NB4 (cell line): ENCODE measurements around the gene KRTAP10-1.

ENCODE experiments used
- MYC ChIP-seq: IDR thresholded peaks from 2 replicates; pipeline ENCODE4 v1.6.1; 2011; ENCODE audit warnings: low read depth, low read length
- POLR2A ChIP-seq: IDR thresholded peaks from 2 replicates; pipeline ENCODE4 v1.6.1; 2011; ENCODE audit warnings: mild to moderate bottlenecking; ENCODE audit not compliant: insufficient read length; ENCODE audit errors: extremely low read depth
- TF ChIP-seq, protein P1 (sequence below): IDR thresholded peaks from one replicate; pipeline ENCODE4 v1.5.1; 2012; ENCODE audit warnings: low read depth, low read length
- TF ChIP-seq, protein P2 (sequence below): IDR thresholded peaks from 2 replicates; pipeline ENCODE4 v1.6.1; 2011; ENCODE audit warnings: low read depth, low read length

DNA sequence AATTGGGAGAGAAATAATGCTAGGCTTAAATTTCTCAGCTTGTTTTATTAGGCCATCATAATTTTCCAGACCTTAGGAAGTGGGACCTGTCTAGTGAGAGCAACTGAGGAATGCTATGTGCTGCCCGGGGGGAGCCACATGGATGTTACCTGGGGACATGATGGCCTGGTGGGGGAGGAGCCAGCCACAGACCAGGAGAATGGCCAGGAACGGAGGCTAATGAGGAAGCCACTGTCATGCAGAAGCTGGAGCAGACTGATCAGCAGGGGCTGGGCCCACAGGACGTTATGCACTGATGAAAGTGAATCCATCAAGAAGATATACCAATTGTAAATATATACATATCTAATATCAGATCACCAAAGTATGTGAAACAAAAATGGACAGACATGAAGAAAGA, 4.6 kb upstream of the KRTAP10-1 start:
- TF ChIP-seq, protein P1, sequence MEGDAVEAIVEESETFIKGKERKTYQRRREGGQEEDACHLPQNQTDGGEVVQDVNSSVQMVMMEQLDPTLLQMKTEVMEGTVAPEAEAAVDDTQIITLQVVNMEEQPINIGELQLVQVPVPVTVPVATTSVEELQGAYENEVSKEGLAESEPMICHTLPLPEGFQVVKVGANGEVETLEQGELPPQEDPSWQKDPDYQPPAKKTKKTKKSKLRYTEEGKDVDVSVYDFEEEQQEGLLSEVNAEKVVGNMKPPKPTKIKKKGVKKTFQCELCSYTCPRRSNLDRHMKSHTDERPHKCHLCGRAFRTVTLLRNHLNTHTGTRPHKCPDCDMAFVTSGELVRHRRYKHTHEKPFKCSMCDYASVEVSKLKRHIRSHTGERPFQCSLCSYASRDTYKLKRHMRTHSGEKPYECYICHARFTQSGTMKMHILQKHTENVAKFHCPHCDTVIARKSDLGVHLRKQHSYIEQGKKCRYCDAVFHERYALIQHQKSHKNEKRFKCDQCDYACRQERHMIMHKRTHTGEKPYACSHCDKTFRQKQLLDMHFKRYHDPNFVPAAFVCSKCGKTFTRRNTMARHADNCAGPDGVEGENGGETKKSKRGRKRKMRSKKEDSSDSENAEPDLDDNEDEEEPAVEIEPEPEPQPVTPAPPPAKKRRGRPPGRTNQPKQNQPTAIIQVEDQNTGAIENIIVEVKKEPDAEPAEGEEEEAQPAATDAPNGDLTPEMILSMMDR, result no peak
- TF ChIP-seq POLR2A, result no peak
- TF ChIP-seq, protein P2, sequence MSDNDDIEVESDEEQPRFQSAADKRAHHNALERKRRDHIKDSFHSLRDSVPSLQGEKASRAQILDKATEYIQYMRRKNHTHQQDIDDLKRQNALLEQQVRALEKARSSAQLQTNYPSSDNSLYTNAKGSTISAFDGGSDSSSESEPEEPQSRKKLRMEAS, result no peak
- no peak for TF ChIP-seq MYC
